Liver (tissue), 9 donors: ENCODE measurements around the gene IGSF8. TPM values are rescaled to one million over a fixed set of nuclear protein-coding genes. Genes with fewer than 3 reads are reported as not detected.

Experiments
- DNase-seq: peaks from one replicate; pipeline ENCODE4 v3.0.0-alpha.2; 2017; ENCODE audit warnings: low spot score
- H3K27ac ChIP-seq, 2 donors: one replicate each; pipeline ENCODE4 v1.7.0; 2013; ENCODE audit warnings: inconsistent platforms in 2 of 2, low read length in 2 of 2, control low read depth in 1 of 2, low read depth in 1 of 2, mild to moderate bottlenecking in 1 of 2
- H3K27me3 ChIP-seq, 4 donors: one replicate each; pipeline versions ENCODE4 v1.6.1 to v1.7.0; 2013; ENCODE audit warnings: low read length in 3 of 4, inconsistent platforms in 1 of 4, mild to moderate bottlenecking in 1 of 4, moderate library complexity in 1 of 4; ENCODE audit not compliant: control insufficient read depth in 4 of 4, insufficient read depth in 4 of 4
- H3K36me3 ChIP-seq, 4 donors: one replicate each; pipeline versions ENCODE4 v1.6.1 to v1.7.0; 2013; ENCODE audit warnings: low read length in 3 of 4, mild to moderate bottlenecking in 3 of 4, low read depth in 1 of 4, moderate library complexity in 1 of 4; ENCODE audit not compliant: control insufficient read depth in 4 of 4, insufficient read depth in 3 of 4
- H3K4me1 ChIP-seq, 4 donors: one replicate each; pipeline versions ENCODE4 v1.6.1 to v1.7.0; 2013; ENCODE audit warnings: low read length in 3 of 4, mild to moderate bottlenecking in 3 of 4, moderate library complexity in 1 of 4; ENCODE audit not compliant: control insufficient read depth in 4 of 4, insufficient read depth in 4 of 4
- H3K4me3 ChIP-seq, 3 donors: one replicate each; pipeline versions ENCODE4 v1.6.1 to v1.7.0; 2013; ENCODE audit warnings: low read length in 3 of 3, control low read depth in 1 of 3, low read depth in 1 of 3, mild to moderate bottlenecking in 1 of 3
- H3K9ac ChIP-seq, 2 donors: one replicate each; pipeline ENCODE4 v1.7.0; 2013; ENCODE audit warnings: low read length in 2 of 2, mild to moderate bottlenecking in 2 of 2, moderate library complexity in 2 of 2, control low read depth in 1 of 2, low read depth in 1 of 2
- H3K9me3 ChIP-seq, 4 donors: one replicate each; pipeline versions ENCODE4 v1.6.1 to v1.7.0; 2013; ENCODE audit warnings: low read length in 3 of 4; ENCODE audit not compliant: control insufficient read depth in 4 of 4
- EGR1 ChIP-seq, 2 donors: IDR thresholded peaks; 2 replicates each; pipeline ENCODE4 v1.6.1; 2016 to 2018; ENCODE audit warnings: antibody characterized with exemption in 2 of 2, low read depth in 2 of 2
- GABPA ChIP-seq, 2 donors: IDR thresholded peaks in 1 of 2; conservative IDR thresholded peaks in 1 of 2; 2 replicates each; pipeline ENCODE4 v1.6.1; 2016; ENCODE audit warnings: antibody characterized with exemption in 2 of 2, mild to moderate bottlenecking in 1 of 2, moderate library complexity in 1 of 2
- JUND ChIP-seq, 2 donors: IDR thresholded peaks; 2 replicates each; pipeline ENCODE4 v1.6.1; 2016; ENCODE audit warnings: antibody characterized with exemption in 2 of 2
- NR2F2 ChIP-seq: IDR thresholded peaks from 2 replicates; pipeline ENCODE4 v1.6.1; 2016; ENCODE audit warnings: antibody characterized with exemption
- RAD21 ChIP-seq, 2 donors: IDR thresholded peaks; 2 replicates each; pipeline ENCODE4 v1.6.1; 2016; ENCODE audit warnings: antibody characterized with exemption in 2 of 2, mild to moderate bottlenecking in 2 of 2
- RXRA ChIP-seq, 2 donors: IDR thresholded peaks; 2 replicates each; pipeline ENCODE4 v1.6.1; 2017 to 2018; ENCODE audit warnings: antibody characterized with exemption in 2 of 2, mild to moderate bottlenecking in 1 of 2
- SP1 ChIP-seq: IDR thresholded peaks from 2 replicates; pipeline ENCODE4 v1.6.1; 2018; ENCODE audit warnings: antibody characterized with exemption, mild to moderate bottlenecking
- TAF1 ChIP-seq: conservative IDR thresholded peaks from 2 replicates; pipeline ENCODE4 v1.6.1; 2016; ENCODE audit warnings: antibody characterized with exemption, mild to moderate bottlenecking
- YY1 ChIP-seq: IDR thresholded peaks from 2 replicates; pipeline ENCODE4 v1.6.1; 2016; ENCODE audit warnings: antibody characterized with exemption, mild to moderate bottlenecking
- ZBTB33 ChIP-seq: IDR thresholded peaks from 2 replicates; pipeline ENCODE4 v1.6.1; 2016; ENCODE audit warnings: antibody characterized with exemption
- polyA plus RNA-seq, 2 donors: library from polyadenylated mRNA; stranded (reverse) in 1 of 2; unstranded in 1 of 2; fragments of 200-250 nt in 1 of 2; fragments of >200 nt in 1 of 2; fragmentation: Nextera tagmentation in 1 of 2; extraction: Ambion mirVana in 1 of 2; gene quantifications; one replicate each; pipeline versions ENCODE4 v1.2.1 to v1.2.3, GENCODE V29; 2013 to 2015
- total RNA-seq, 2 donors: library from RNA; depleted of rRNA; stranded (reverse); fragments of >200 nt; gene quantifications; one replicate each; pipeline ENCODE4 v1.2.3, GENCODE V29; 2014
- TF ChIP-seq, protein P1 (sequence below): fragments of 150-350 bp; IDR thresholded peaks from 2 replicates; pipeline ENCODE4 v1.5.1; 2017; ENCODE audit warnings: improper control_type of control experiment, low read depth, low read length; ENCODE audit not compliant: missing input control
- TF ChIP-seq, protein P2 (sequence below): IDR thresholded peaks from 2 replicates; pipeline ENCODE4 v1.6.1; 2016; ENCODE audit warnings: antibody characterized with exemption
- TF ChIP-seq, protein P3 (sequence below): IDR thresholded peaks from 2 replicates; pipeline ENCODE4 v1.6.1; 2016; ENCODE audit warnings: antibody characterized with exemption
- donor health status: healthy.
- donor health status: healthy.
- donor health status: healthy.
- donor health status: healthy.
- donor health status: healthy.

IGSF8 gene
- total and polyA plus RNA-seq, 4 donors: 9.8 to 24.3 (median 20.3) TPM

- TF ChIP-seq, protein P1, sequence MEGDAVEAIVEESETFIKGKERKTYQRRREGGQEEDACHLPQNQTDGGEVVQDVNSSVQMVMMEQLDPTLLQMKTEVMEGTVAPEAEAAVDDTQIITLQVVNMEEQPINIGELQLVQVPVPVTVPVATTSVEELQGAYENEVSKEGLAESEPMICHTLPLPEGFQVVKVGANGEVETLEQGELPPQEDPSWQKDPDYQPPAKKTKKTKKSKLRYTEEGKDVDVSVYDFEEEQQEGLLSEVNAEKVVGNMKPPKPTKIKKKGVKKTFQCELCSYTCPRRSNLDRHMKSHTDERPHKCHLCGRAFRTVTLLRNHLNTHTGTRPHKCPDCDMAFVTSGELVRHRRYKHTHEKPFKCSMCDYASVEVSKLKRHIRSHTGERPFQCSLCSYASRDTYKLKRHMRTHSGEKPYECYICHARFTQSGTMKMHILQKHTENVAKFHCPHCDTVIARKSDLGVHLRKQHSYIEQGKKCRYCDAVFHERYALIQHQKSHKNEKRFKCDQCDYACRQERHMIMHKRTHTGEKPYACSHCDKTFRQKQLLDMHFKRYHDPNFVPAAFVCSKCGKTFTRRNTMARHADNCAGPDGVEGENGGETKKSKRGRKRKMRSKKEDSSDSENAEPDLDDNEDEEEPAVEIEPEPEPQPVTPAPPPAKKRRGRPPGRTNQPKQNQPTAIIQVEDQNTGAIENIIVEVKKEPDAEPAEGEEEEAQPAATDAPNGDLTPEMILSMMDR: no peak
- no peak for TF ChIP-seq RXRA (IDR thresholded peaks at IDR 0.05)
- no peak for TF ChIP-seq EGR1 (IDR thresholded peaks at IDR 0.05; ENCODE audit: low read depth in 2 of 2)
Measured at GRCh38 chr1:160049101-160049500, 49.3 kb downstream of the IGSF8 start (continued).

- Histone ChIP-seq H3K9me3 (no peaks in the 10 kb centered on the region), H3K27ac (no peak overlapping the region), H3K4me3 (no peak overlapping the region), H3K36me3 (no peaks in the 10 kb centered on the region), H3K9ac (no peak overlapping the region), H3K4me1 (peaks cover 0 to 15% (median 5%) of the 10 kb centered on the region in 4 donors), H3K27me3 (no peaks in the 10 kb centered on the region)
- TF ChIP-seq YY1 (no peak), SP1 (no peak), JUND (IDR thresholded peaks at IDR 0.05) (no peak), EGR1 (IDR thresholded peaks at IDR 0.05; ENCODE audit: low read depth in 2 of 2) (no peak), TAF1 (no peak), NR2F2 (no peak), GABPA (IDR thresholded peaks at IDR 0.05 in 1 of 2, conservative IDR thresholded peaks at IDR 0.05 in 1 of 2) (no peak), RAD21 (IDR thresholded peaks at IDR 0.05) (no peak), ZBTB33 (no peak)
- TF ChIP-seq, protein P2, sequence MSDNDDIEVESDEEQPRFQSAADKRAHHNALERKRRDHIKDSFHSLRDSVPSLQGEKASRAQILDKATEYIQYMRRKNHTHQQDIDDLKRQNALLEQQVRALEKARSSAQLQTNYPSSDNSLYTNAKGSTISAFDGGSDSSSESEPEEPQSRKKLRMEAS: no peak
- TF ChIP-seq, protein P1: no peak
- TF ChIP-seq, protein P3, sequence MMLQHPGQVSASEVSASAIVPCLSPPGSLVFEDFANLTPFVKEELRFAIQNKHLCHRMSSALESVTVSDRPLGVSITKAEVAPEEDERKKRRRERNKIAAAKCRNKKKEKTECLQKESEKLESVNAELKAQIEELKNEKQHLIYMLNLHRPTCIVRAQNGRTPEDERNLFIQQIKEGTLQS: no peak
- DNase-seq: no peak
Measured at GRCh38 chr1:160048335-160048734, 50.1 kb downstream of the IGSF8 start.
